Islet of Langerhans (tissue), 1 donor: Measurements from ENCODE around the gene MYF6.
"Not testable (repeated sequence)": the region's sequence is repeated elsewhere in the genome, so short reads cannot be mapped to it uniquely, and the experiment has no call there.

ENCODE experiments used
- FAIRE-seq: peaks from one replicate; lab custom pipeline; 2011; peaks lifted over from hg19 to GRCh38; lab: Jason Lieb, UNC

MYF6 gene

DNA sequence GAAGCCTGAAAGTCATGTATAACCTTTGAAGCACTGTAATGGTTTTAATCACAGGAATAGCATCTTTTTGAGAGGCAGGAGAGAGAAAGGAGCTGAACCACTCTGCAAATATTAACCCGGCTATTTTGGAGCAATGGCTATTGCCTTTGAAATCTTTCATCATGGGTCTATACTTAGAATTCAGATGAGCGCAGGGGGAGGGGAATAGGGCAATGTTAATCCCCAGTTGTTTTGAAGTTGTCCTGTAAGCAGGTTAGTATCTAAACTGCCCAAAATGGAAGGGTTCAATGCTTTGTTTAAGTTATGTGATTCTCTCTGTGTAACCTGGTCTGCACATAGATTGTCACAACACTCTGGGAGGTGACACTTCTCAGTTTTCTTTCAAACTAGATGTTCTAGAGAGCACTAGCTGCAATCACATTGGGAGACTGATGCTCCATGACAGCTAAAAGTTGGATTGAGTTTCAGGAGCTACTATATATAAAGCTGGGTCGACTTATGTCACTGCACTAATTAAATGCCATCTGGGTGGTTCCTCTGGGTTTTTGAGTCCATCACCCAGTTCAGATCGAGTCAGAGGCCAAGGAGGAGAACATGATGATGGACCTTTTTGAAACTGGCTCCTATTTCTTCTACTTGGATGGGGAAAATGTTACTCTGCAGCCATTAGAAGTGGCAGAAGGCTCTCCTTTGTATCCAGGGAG is at the start of gene MYF6:
Gene MYF6, plus strand, starts transcription at position 509 of the 704 bp plus-strand sequence. Its CDS starts 86 bp downstream, at position 595.
- no peak for FAIRE-seq

DNA sequence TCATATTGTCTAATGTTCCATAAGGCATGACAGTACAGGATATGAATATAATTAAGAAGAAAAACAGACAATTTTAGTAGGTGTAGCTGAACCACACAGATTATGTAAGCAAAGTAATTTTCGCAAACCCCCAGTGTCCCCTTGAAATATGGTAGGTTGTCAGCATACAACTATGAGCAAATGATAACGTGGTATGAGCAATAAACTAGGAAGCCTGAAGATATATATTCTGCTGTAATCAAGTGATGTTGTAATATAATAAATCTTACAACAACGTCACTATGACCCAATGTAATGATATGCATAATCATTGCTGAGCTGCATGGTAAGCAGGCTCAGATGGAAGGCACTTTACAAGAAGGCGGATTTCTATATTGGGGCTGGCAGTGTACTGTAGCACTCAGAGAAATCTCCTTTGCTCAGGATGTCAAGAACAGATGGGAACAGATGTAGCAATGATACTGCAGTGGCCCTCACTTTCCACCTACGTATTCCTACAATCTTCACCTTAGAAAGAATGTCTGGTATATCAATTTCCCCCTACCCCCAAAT is 47.8 kb upstream of the MYF6 start:
- FAIRE-seq = no peak

GRCh38 chr12:80662586-80662985 is 44.8 kb upstream of the MYF6 start:
- no peak for FAIRE-seq

GRCh38 chr12:80670214-80670613 is 37.2 kb upstream of the MYF6 start:
- no peak for FAIRE-seq

DNA sequence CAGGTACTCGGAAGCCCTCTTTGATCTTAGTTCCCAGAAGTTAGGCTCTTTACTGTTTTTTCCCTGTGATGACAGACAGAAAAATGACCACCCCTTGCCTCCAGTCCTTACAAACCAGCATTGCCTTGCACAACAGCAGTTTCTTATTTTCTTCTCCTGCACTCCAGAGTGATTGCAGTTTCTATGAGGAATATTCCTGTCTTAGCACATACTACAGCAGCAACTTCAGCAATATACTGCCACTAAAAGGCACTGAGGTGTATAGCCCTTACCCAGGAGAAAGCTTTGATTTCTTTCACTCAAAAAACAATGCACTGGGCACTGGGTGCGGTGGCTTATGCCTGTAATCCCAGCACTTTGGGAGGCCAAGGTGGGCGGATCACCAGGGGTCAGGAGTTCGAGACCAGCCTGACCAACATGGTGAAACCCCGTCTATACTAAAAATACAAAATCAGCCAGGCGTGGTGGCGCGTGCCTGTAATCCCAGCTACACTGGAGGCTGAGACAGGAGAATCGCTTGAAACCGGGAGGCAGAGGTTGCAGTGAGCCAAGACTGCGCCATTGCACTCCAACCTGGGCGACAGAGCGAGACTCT is 31.3 kb upstream of the MYF6 start:
- not testable (repeated sequence) for FAIRE-seq

DNA sequence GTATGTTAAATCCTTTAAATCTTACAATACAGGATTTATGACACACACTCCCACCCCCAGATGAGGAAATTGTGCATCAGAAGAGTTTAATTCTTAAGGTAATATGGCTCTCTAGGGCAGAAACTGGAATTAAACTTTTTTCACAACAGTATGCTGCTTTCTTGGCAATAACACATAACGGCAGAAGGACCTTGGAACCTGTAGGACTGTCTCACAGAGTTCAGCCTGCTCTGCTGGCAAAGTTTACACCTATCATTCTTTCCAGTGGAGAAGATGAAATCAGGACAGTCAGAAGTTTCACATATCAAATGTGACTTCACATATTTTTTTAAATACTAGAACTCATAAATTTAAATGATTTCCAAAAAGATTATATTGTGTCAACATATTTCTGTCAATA is 30.6 kb upstream of the MYF6 start:
- no peak for FAIRE-seq

DNA sequence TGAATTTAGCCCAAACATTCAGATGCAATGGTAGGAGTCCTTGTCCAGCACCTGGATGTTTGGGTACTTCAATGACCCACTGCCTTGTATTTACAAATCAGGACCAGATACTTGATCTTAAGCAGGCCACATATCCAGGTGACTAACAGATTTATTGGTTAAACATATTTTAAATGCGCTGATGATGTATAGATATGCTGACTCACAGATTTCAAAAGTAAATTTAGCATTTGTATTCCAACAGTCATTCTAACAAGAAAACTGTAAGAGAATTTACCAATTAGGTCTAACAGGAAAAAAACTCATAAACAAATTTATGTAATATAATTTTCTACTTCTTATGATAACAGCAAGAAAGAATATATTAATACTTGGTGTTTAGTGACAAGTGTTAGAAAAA is 29.4 kb upstream of the MYF6 start:
- FAIRE-seq = no peak

GRCh38 chr12:80679346-80680131 is 27.9 kb upstream of the MYF6 start:
- FAIRE-seq = no peak

- no peak for FAIRE-seq
Measured at GRCh38 chr12:80681287-80681686, 26.1 kb upstream of the MYF6 start.

GRCh38 chr12:80681786-80682185 is 25.6 kb upstream of the MYF6 start:
- no peak for FAIRE-seq

DNA sequence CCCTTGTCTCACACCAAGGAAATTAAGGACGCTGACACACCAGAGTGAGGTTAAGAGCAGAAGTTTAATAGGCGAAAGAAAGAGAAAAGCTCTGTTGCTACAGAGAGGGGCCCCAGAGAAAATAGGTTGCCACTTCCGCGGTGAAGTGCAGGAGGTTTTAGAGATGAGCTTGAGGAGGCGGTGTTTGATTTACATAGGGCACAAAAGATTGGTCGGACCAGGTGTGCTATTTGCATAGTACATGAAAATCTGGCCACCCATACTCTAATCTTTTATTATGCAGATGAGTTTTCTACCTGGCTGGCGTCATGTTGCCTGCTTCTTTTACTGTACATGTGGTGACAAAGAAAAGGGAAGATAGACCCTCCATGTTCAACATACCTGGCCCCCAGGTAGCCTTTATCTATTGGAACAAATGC is 23.3 kb upstream of the MYF6 start:
- FAIRE-seq = no peak

DNA sequence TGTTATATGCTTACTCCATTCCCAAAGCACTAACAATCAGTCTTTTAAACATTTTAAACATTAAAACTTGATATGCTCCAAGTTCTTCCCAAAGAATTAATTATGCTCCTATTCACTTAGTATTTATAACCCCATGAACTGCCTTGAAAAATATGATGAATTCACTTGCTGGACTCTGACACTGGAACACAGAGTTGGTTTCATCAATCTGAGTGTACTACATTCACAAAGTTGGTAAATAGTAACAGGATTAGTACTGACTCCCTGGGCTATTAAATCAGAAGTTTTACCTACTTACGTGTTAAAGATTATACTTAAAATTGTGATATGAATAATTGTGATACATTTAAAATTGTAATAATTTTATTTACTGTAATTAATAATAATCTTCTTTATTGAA is 17.3 kb upstream of the MYF6 start:
- no peak for FAIRE-seq

GRCh38 chr12:80690513-80690912 is 16.9 kb upstream of the MYF6 start:
- FAIRE-seq = no peak

DNA sequence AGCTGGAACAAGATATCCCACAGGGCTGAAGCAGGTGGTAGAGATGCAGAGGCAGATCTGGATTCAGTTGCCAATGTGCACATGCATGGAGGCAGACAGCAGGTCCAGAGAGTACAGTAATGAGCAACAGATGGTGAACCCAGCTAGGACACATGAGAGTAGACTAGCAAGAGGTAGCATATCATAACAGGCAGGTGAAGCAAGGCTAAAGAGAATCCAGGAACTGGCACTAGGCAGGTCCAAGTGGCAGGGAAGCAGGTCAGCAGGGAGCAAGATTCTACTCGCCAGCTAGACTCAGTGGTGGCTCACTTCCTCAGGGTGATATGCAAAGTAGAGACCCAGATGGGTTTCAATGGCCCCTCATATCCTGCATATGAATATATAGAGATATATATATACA is 15.3 kb upstream of the MYF6 start:
- FAIRE-seq = no peak

DNA sequence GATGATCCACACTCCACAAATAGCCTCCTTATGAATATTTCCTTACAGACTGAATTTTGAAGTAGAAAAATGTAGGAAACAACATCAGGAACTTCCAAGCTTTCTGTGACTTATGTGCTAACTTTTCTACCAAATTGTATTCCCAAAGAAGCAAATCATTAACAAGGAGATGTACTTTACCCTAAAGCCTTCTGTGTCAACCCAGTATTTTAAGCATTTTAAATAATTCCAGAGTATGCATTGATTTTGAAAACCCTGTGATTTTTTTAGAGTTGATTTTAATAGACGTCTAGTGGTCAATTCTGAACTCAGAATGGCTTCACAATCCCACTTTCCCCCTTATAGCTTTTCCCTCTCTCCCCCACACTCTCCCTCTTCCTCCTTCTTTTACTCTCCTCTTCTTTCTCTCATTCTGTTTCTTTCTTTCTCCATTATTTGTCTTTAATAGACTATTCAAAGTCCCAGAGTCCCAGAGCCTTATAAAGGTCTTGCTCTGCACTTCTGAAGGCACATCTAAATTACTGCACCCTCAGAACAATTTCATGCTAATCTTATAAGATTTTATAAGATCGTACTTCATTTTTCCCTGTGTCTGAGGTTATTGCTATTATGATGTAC is 10.1 kb upstream of the MYF6 start:
- no peak for FAIRE-seq

DNA sequence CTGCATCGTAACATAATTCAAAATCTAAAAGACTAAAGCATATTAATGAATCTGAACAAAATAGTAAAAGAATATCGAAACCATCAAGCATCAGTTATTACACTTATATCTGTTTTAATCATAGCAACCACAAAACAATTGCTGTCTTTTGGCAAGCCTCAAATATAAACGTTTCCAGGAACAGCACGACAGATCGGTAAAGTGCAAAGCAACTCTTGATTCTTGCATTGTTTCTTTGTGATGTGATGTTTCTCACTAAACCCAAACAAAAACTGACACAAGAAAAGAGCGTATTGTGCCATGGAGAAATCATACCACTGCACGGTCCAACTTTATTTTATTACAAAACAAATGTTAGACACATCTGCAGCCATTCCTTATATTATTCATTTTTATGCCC is 9.2 kb upstream of the MYF6 start:
- FAIRE-seq = no peak

- no peak for FAIRE-seq
Measured at GRCh38 chr12:80698847-80699542, 8.4 kb upstream of the MYF6 start.

DNA sequence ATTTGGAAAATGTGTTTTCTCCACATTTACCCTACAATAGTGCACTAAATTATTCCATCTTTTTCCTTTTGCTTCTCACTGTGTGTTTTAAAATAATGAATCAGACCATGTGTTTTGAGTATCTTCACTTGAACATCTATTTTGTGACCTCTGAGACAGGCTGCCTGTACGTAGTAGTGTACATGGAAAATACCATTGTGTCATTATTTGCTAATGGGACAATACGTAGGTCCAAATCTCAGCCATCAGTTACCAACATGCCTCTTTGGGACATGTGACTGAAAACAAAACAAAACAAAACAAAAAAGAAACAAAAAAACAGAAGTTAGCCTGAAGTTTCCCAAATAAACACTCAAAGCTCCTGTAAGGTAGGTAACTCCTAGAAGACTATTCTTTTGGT is 7.1 kb upstream of the MYF6 start:
- no peak for FAIRE-seq

DNA sequence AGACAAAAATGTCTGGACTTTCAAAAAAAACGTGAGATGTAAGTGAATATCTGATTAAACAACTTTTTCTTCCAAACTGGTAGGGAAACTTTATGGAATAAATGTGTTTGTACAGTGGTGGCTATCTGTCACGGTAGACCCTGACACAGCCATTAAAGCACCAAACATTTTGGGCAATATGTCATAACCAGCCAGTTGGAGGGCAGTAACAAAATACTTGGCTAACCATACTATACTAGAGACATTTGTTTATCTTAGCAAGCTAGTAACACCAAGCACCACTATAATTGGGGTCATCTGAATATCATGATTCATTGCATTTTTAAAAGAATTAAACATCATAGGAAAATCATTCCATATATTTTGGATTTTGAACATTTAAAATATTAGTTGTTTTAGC is 6.0 kb upstream of the MYF6 start:
- no peak for FAIRE-seq

- FAIRE-seq = no peak
Measured at GRCh38 chr12:80702889-80703805, 4.3 kb upstream of the MYF6 start.

DNA sequence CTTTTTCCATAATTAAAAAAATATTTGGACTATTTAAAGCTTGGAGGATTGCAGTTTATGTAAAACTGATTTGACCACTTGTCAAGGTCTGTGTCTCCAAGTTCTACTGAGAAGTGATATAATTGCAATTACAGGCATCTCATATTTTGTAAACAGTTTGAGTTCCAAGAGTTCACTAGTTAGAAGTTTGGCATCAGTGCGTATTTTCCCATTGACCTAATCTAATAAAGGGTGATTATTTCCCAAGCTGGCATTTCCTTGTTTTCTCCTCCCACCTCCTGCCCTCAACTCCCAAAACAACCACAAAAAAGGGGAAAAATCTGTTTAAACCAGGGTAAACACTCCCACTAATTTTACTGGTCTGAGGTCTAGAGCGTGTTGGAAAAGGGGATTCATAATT is 3.0 kb upstream of the MYF6 start:
- no peak for FAIRE-seq
